CD14-positive monocyte (primary cell): ENCODE data around the gene EPB41L2. TPM values are rescaled to one million over a fixed set of nuclear protein-coding genes. Genes with fewer than 3 reads are reported as not detected.

Experiments
- DNase-seq, 3 donors: peaks; one replicate each; pipeline ENCODE4 v3.0.0-alpha.2; 2011 to 2022
- H2AFZ ChIP-seq: 2 replicates; pipeline ENCODE4 v1.6.0; 2012; ENCODE audit warnings: mild to moderate bottlenecking, low read depth, low read length, inconsistent platforms; ENCODE audit not compliant: insufficient read depth, poor library complexity, severe bottlenecking
- H3K27ac ChIP-seq, 2 donors: 1 replicate in 1 of 2; 2 replicates in 1 of 2; pipeline ENCODE4 v1.5.1; 2012 to 2013; ENCODE audit warnings: low read length in 2 of 2, control low read depth in 1 of 2, inconsistent platforms in 1 of 2, low read depth in 1 of 2, mild to moderate bottlenecking in 1 of 2
- H3K27me3 ChIP-seq, 2 donors: one replicate each; pipeline versions ENCODE4 v1.6.0 to v1.6.1; 2011 to 2013; ENCODE audit warnings: low read length in 2 of 2; ENCODE audit not compliant: control insufficient read depth in 2 of 2, insufficient read depth in 2 of 2
- H3K36me3 ChIP-seq, 2 donors: replicated peaks in 1 of 2; 1 replicate in 1 of 2; 2 replicates in 1 of 2; pipeline versions ENCODE4 v1.5.1 to v1.6.1; 2012 to 2013; ENCODE audit warnings: low read length in 2 of 2, control low read depth in 1 of 2, inconsistent platforms in 1 of 2, mild to moderate bottlenecking in 1 of 2; ENCODE audit not compliant: insufficient read depth in 2 of 2, control insufficient read depth in 1 of 2
- H3K4me1 ChIP-seq, 2 donors: 1 replicate in 1 of 2; 2 replicates in 1 of 2; pipeline versions ENCODE4 v1.5.1 to v1.6.1; 2012 to 2013; ENCODE audit warnings: low read length in 2 of 2, control low read depth in 1 of 2, inconsistent platforms in 1 of 2, mild to moderate bottlenecking in 1 of 2, moderate library complexity in 1 of 2; ENCODE audit not compliant: insufficient read depth in 2 of 2, control insufficient read depth in 1 of 2
- H3K4me2 ChIP-seq: replicated peaks from 2 replicates; pipeline ENCODE3; 2012; ENCODE audit warnings: low read length, moderate library complexity, mild to moderate bottlenecking; ENCODE audit not compliant: poor library complexity, severe bottlenecking; ENCODE audit errors: extremely low read depth
- H3K4me3 ChIP-seq, 3 experiments: fragments of 200-600 bp in 1 of 3; sonication (generic) in 1 of 3; replicated peaks in 1 of 3; 1 replicate in 2 of 3; 2 replicates in 1 of 3; pipeline ENCODE4 v1.5.1; 2011 to 2013; ENCODE audit warnings: low read length in 3 of 3, mild to moderate bottlenecking in 3 of 3, control low read depth in 2 of 3, low read depth in 2 of 3, inconsistent platforms in 1 of 3, moderate library complexity in 1 of 3
- H3K79me2 ChIP-seq: 2 replicates; pipeline ENCODE4 v1.6.0; 2012; ENCODE audit warnings: mild to moderate bottlenecking, control low read depth, inconsistent platforms, low read length, moderate library complexity; ENCODE audit not compliant: insufficient read depth
- H3K9ac ChIP-seq: 2 replicates; pipeline ENCODE4 v1.6.0; 2017; ENCODE audit warnings: low read length, mild to moderate bottlenecking; ENCODE audit not compliant: insufficient read depth, poor library complexity, severe bottlenecking
- H3K9me3 ChIP-seq, 2 donors: replicated peaks in 1 of 2; 1 replicate in 1 of 2; 2 replicates in 1 of 2; pipeline versions ENCODE4 v1.5.1 to v1.6.1; 2012 to 2013; ENCODE audit warnings: low read length in 2 of 2, control low read depth in 1 of 2; ENCODE audit not compliant: control insufficient read depth in 1 of 2, insufficient read depth in 1 of 2
- H4K20me1 ChIP-seq: 2 replicates; pipeline ENCODE4 v1.6.0; 2012; ENCODE audit warnings: mild to moderate bottlenecking, low read length, control low read depth, moderate library complexity; ENCODE audit not compliant: insufficient read depth
- H3K27ac Mint-ChIP-seq, 7 donors: one replicate each; pipeline ENCODE4 v1.8.0; 2020; ENCODE audit warnings: mild to moderate bottlenecking in 7 of 7, mixed read lengths in 7 of 7, moderate library complexity in 6 of 7, inconsistent platforms in 2 of 7
- H3K27me3 Mint-ChIP-seq, 3 donors: one replicate each; pipeline ENCODE4 v1.8.0; 2021 to 2022; ENCODE audit warnings: low read depth in 3 of 3, mild to moderate bottlenecking in 3 of 3, mixed read lengths in 3 of 3, moderate library complexity in 3 of 3, inconsistent platforms in 1 of 3
- H3K36me3 Mint-ChIP-seq, 2 donors: one replicate each; pipeline ENCODE4 v1.8.0; 2020; ENCODE audit warnings: mixed read lengths in 2 of 2, inconsistent platforms in 1 of 2, mild to moderate bottlenecking in 1 of 2
- H3K4me1 Mint-ChIP-seq: one replicate; pipeline ENCODE4 v1.8.0; 2020; ENCODE audit warnings: mild to moderate bottlenecking, mixed read lengths
- H3K4me3 Mint-ChIP-seq, 2 donors: one replicate each; pipeline ENCODE4 v1.8.0; 2020; ENCODE audit warnings: mild to moderate bottlenecking in 2 of 2, mixed read lengths in 2 of 2, moderate library complexity in 1 of 2
- H3K9me3 Mint-ChIP-seq, 7 donors: one replicate each; pipeline ENCODE4 v1.8.0; 2020 to 2022; ENCODE audit warnings: mixed read lengths in 7 of 7, mild to moderate bottlenecking in 6 of 7, moderate library complexity in 6 of 7, inconsistent platforms in 2 of 7
- CTCF ChIP-seq: fragments of 200-600 bp; IDR thresholded peaks from one replicate; pipeline ENCODE4 v1.8.0; 2022; ENCODE audit warnings: antibody characterized with exemption, mild to moderate bottlenecking
- WGBS: methylation state at CpG from one replicate; pipeline ENCODE4 v1.1.5; 2013; ENCODE audit warnings: missing lambda C conversion rate; ENCODE audit not compliant: insufficient coverage; 5-methylcytosine and 5-hydroxymethylcytosine counted together
- intact Hi-C, 2 donors: fragments of 100-400 bp; cut with micrococcal nuclease; formaldehyde crosslinking; loops; one replicate each; pipeline versions ENCODE4 v1.15.0 to v1.15.1; 2023
- polyA plus RNA-seq, 3 donors: library from polyadenylated mRNA; depleted of rRNA in 1 of 3; unstranded in 2 of 3; stranded (reverse) in 1 of 3; fragments of 300-500 nt in 2 of 3; fragments of >200 nt in 1 of 3; fragmentation: Illumina TruSeq in 2 of 3; gene quantifications; 1 replicate in 2 of 3; 2 replicates in 1 of 3; pipeline ENCODE4 v1.2.3, GENCODE V29; 2012 to 2021

The EPB41L2 gene
- polyA plus RNA-seq, 3 donors: 3.4 to 7.2 (median 4.6) TPM

GRCh38 chr6:130967502-130968445 is 95.3 kb downstream of the EPB41L2 start:
- no peaks in the 10 kb centered on the region for H3K9me3 ChIP-seq
- WGBS: 96% methylated on average over 5 of the region's 7 CpGs
- H3K4me1 ChIP-seq: peaks cover 0 to 4% of the 10 kb centered on the region in 2 donors
- no peaks in the 10 kb centered on the region for H3K79me2 ChIP-seq
- H3K27ac ChIP-seq: no peak overlapping the region
- TF ChIP-seq CTCF: no peak
- no peaks in the 10 kb centered on the region for H3K36me3 ChIP-seq
- H3K4me3 ChIP-seq: no peak overlapping the region
- H3K27me3 Mint-ChIP-seq: no peaks in the 10 kb centered on the region
- no peak for DNase-seq
- peaks cover 0 to 4% (median 0%) of the 10 kb centered on the region in 7 donors for H3K9me3 Mint-ChIP-seq
- no peak overlapping the region for H2AFZ ChIP-seq
- no peaks in the 10 kb centered on the region for H3K27me3 ChIP-seq
- H4K20me1 ChIP-seq: no peaks in the 10 kb centered on the region
- H3K4me1 Mint-ChIP-seq: peaks cover 9% of the 10 kb centered on the region
- H3K27ac Mint-ChIP-seq: no peak overlapping the region
- no peak overlapping the region for H3K4me3 Mint-ChIP-seq
- intact Hi-C loops: no loop called here
- H3K9ac ChIP-seq: no peak overlapping the region
- no peaks in the 10 kb centered on the region for H3K36me3 Mint-ChIP-seq
- H3K4me2 ChIP-seq: no peak overlapping the region

DNA sequence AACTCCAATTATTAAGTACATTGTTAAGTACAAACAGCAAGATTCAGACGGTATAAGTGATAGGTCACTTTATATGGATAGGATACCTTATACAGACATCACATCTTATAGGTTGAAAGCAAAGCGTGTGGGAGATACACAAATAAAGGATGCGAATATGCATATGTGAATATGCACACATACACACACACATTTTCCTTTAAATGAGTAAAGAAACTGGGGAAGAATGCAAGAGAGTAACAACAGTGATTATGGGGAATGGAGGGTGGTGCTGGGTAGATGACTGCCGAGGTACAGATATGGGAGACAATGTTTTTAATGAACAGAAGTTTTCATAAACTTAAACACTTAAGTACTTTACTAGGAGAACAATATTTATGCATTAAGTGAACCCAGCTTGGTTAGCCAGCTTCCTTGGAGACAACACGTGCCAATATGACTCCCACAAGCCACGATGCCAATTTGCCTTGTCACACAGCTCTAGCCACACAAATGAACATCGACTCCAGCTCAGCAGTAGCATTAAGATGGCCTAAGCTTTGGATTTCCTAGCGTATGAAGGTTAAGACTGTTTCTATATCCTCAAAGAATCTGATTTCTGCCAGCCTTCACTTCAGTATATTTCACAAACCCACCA is 96.6 kb downstream of the EPB41L2 start:
- H2AFZ ChIP-seq: no peak overlapping the region
- Mint-ChIP-seq H3K27me3 (no peaks in the 10 kb centered on the region), H3K36me3 (no peaks in the 10 kb centered on the region), H3K27ac (no peak overlapping the region), H3K4me3 (no peak overlapping the region), H3K4me1 (peaks cover 17% of the 10 kb centered on the region), H3K9me3 (no peaks in the 10 kb centered on the region)
- no peak overlapping the region for H3K4me2 ChIP-seq
- intact Hi-C loops: no loop called here
- H3K9ac ChIP-seq: no peak overlapping the region
- no peaks in the 10 kb centered on the region for H4K20me1 ChIP-seq
- H3K36me3 ChIP-seq: no peaks in the 10 kb centered on the region
- H3K27ac ChIP-seq: no peak overlapping the region
- no peaks in the 10 kb centered on the region for H3K27me3 ChIP-seq
- no peak for TF ChIP-seq CTCF
- WGBS: 87% methylated on average over 3 of the region's 8 CpGs
- H3K79me2 ChIP-seq: no peaks in the 10 kb centered on the region
- no peak for DNase-seq
- H3K9me3 ChIP-seq: no peaks in the 10 kb centered on the region
- no peak overlapping the region for H3K4me3 ChIP-seq
- H3K4me1 ChIP-seq: peaks cover 0 to 14% of the 10 kb centered on the region in 2 donors
